Activated CD4-positive, alpha-beta T cell treated with anti-CD3 and anti-CD28 coated beads, Interleukin-2, amount 50 U/mL, for 4 hours (primary cell): ENCODE measurements around the gene STXBP4.

Experiments used
- DNase-seq, 2 experiments: peaks; one replicate each; pipeline ENCODE4 v3.0.0-alpha.2; 2020

STXBP4 gene

GRCh38 chr17:54968262-54968987 lies at the start of gene STXBP4, which contains the start of gene COX11:
STXBP4 (plus strand) TSS chr17:54968765; CDS start chr17:54986220, 17,455 bp downstream.
COX11 (minus strand) TSS chr17:54968654; CDS start chr17:54968646, 8 bp downstream.
- peak; percentile 91 to 92 for DNase-seq

- no peak for DNase-seq
Observed at GRCh38 chr17:54919425-54919824, 49.1 kb upstream of the STXBP4 start.

- DNase-seq = no peak
Observed at GRCh38 chr17:54920819-54921218, 47.7 kb upstream of the STXBP4 start.

GRCh38 chr17:54924405-54924804 lies 44.2 kb upstream of the STXBP4 start:
- DNase-seq = no peak

GRCh38 chr17:54927525-54927924 lies 41.0 kb upstream of the STXBP4 start:
- no peak for DNase-seq

GRCh38 chr17:54932711-54933110 lies 35.9 kb upstream of the STXBP4 start:
- DNase-seq = no peak

GRCh38 chr17:54933921-54934320 lies 34.6 kb upstream of the STXBP4 start:
- no peak for DNase-seq

- no peak for DNase-seq
Observed at GRCh38 chr17:54935471-54935870, 33.1 kb upstream of the STXBP4 start.

GRCh38 chr17:54937018-54937417 lies 31.5 kb upstream of the STXBP4 start:
- DNase-seq = no peak

- DNase-seq = no peak
Observed at GRCh38 chr17:54937426-54937825, 31.1 kb upstream of the STXBP4 start.

GRCh38 chr17:54941285-54941684 lies 27.3 kb upstream of the STXBP4 start:
- no peak for DNase-seq

GRCh38 chr17:54944796-54945195 lies 23.8 kb upstream of the STXBP4 start:
- no peak for DNase-seq

GRCh38 chr17:54945231-54945630 lies 23.3 kb upstream of the STXBP4 start:
- no peak for DNase-seq

- DNase-seq = no peak
Observed at GRCh38 chr17:54945671-54946070, 22.9 kb upstream of the STXBP4 start.

GRCh38 chr17:54947396-54947795 lies 21.2 kb upstream of the STXBP4 start:
- no peak for DNase-seq

GRCh38 chr17:54948380-54948779 lies 20.2 kb upstream of the STXBP4 start:
- DNase-seq = no peak

GRCh38 chr17:54950116-54950515 lies 18.4 kb upstream of the STXBP4 start:
- no peak for DNase-seq

GRCh38 chr17:54951286-54951685 lies 17.3 kb upstream of the STXBP4 start:
- no peak for DNase-seq

GRCh38 chr17:54956791-54957190 lies 11.8 kb upstream of the STXBP4 start:
- DNase-seq = no peak

- no peak for DNase-seq
Observed at GRCh38 chr17:54967621-54968261, 824 bp upstream of the STXBP4 start.

GRCh38 chr17:54968988-54969332 lies 395 bp downstream of the STXBP4 start:
- peak in 1 of 2 experiments; percentile 10 for DNase-seq

GRCh38 chr17:54969658-54970572 lies 1.4 kb downstream of the STXBP4 start:
- DNase-seq = no peak

- DNase-seq = no peak
Observed at GRCh38 chr17:54971147-54971546, 2.6 kb downstream of the STXBP4 start.

GRCh38 chr17:54971901-54972300 lies 3.3 kb downstream of the STXBP4 start:
- DNase-seq = no peak
